Measurements from ENCODE around the gene UBTF.

DNA sequence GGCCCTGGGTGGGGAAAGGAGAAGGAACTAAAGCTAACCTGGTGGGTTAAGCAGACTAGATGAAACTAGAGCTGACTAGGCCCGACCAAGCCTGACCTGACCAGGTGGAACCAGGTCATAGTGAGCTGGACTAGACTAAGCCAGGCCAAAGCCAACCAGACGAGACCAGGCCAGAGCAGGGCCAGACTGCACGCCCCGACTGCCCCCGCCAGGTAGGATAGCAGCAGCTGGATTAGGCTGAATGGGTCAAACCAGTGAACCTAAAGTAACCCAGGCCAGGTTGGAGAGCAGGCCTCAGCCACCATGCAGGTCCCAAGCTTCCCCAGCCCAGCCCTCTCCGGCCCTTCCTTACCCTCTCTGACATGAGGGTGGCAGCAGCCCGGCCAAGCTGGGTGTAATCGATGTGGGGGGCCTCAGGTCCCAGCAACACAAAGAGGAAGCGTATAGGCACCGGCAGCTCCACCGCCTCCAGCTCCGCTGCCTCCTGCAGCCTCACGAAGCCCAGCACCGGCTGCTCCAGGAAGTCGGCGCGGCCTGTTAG lies 39.4 kb upstream of the UBTF start:
- TF ChIP-seq NR1H2 (CRISPR knock-in tag; IDR thresholded peaks at IDR 0.05) (no peak), SMARCE1 (IDR thresholded peaks at IDR 0.05) (no peak), RBM14 (IDR thresholded peaks at IDR 0.05; ENCODE audit: borderline replicate concordance, insufficient read depth, low read depth, low read length) (no peak), CTCF (IDR thresholded peaks at IDR 0.05 in 2 of 3, conservative IDR thresholded peaks at IDR 0.05 in 1 of 3; ENCODE audit: insufficient read depth in 2 of 3, low read depth in 1 of 3, low read length in 3 of 3) (no peak), FOS (IDR thresholded peaks at IDR 0.05; ENCODE audit: extremely low read depth, insufficient read length) (no peak), NR3C1 (CRISPR knock-in tag; IDR thresholded peaks at IDR 0.05) (no peak), SAP30 (IDR thresholded peaks at IDR 0.05; ENCODE audit: borderline replicate concordance, insufficient read depth, low read depth, low read length, poor library complexity, severe bottlenecking) (no peak), ZNF263 (CRISPR knock-in tag; IDR thresholded peaks at IDR 0.05; ENCODE audit: borderline replicate concordance) (no peak), SREBF2 (CRISPR knock-in tag; IDR thresholded peaks at IDR 0.05) (no peak), HOXB6 (CRISPR knock-in tag; IDR thresholded peaks at IDR 0.05; ENCODE audit: borderline replicate concordance) (no peak), POLR2A (conservative IDR thresholded peaks at IDR 0.05) (no peak)
- TF ChIP-seq, protein P1, sequence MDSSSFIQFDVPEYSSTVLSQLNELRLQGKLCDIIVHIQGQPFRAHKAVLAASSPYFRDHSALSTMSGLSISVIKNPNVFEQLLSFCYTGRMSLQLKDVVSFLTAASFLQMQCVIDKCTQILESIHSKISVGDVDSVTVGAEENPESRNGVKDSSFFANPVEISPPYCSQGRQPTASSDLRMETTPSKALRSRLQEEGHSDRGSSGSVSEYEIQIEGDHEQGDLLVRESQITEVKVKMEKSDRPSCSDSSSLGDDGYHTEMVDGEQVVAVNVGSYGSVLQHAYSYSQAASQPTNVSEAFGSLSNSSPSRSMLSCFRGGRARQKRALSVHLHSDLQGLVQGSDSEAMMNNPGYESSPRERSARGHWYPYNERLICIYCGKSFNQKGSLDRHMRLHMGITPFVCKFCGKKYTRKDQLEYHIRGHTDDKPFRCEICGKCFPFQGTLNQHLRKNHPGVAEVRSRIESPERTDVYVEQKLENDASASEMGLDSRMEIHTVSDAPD (CRISPR knock-in tag; IDR thresholded peaks at IDR 0.05) = no peak
- TF ChIP-seq, protein P2, sequence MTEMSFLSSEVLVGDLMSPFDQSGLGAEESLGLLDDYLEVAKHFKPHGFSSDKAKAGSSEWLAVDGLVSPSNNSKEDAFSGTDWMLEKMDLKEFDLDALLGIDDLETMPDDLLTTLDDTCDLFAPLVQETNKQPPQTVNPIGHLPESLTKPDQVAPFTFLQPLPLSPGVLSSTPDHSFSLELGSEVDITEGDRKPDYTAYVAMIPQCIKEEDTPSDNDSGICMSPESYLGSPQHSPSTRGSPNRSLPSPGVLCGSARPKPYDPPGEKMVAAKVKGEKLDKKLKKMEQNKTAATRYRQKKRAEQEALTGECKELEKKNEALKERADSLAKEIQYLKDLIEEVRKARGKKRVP (CRISPR knock-in tag; IDR thresholded peaks at IDR 0.05) = no peak

Measured in K562 (cell line).